ENCODE results near the gene DDIT4. TPM values are rescaled to one million over a fixed set of nuclear protein-coding genes. Genes with fewer than 3 reads are reported as not detected.
A peak's percentile ranks its signal among the peaks of the same experiment; 100 is the strongest.

DDIT4 gene
- total and polyA plus RNA-seq, 9 of the 15 experiments (the other 6 are each of a cell fraction or from before 2014, with no cell fraction given) = 8.2 to 675 (median 159) TPM

DNA sequence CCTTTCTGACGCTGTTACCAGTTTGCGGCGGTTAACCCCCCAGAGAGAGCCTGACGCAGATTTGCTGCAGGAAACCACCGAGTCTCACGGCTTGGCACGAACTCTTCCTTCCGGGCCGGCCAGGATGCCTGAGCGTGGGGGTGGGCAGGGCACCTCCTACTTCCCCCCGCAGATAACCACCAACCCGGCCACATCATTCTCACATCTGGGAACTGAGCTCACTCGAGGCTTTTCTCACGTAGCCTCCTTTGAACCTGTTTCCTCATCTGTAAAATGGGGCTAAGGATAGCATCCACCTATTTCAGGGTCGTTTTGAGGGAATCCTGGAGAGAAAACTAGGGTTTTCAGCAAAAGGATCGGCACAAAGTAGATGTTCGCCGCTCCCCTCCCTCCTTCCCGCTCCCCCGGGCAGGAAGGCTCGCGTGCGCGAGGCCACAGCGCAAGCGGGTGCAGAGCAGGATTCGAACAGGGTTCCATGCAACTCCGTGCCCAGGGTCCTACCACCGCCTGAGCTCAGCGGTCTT is 23.6 kb downstream of the DDIT4 start (continued):
- TF ChIP-seq, protein P1, sequence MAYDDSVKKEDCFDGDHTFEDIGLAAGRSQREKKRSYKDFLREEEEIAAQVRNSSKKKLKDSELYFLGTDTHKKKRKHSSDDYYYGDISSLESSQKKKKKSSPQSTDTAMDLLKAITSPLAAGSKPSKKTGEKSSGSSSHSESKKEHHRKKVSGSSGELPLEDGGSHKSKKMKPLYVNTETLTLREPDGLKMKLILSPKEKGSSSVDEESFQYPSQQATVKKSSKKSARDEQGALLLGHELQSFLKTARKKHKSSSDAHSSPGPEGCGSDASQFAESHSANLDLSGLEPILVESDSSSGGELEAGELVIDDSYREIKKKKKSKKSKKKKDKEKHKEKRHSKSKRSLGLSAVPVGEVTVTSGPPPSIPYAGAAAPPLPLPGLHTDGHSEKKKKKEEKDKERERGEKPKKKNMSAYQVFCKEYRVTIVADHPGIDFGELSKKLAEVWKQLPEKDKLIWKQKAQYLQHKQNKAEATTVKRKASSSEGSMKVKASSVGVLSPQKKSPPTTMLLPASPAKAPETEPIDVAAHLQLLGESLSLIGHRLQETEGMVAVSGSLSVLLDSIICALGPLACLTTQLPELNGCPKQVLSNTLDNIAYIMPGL (CRISPR knock-in tag; IDR thresholded peaks at IDR 0.05) = peak; percentile 66; the same call in 1 of the 2 replicates
- TF ChIP-seq, protein P2, sequence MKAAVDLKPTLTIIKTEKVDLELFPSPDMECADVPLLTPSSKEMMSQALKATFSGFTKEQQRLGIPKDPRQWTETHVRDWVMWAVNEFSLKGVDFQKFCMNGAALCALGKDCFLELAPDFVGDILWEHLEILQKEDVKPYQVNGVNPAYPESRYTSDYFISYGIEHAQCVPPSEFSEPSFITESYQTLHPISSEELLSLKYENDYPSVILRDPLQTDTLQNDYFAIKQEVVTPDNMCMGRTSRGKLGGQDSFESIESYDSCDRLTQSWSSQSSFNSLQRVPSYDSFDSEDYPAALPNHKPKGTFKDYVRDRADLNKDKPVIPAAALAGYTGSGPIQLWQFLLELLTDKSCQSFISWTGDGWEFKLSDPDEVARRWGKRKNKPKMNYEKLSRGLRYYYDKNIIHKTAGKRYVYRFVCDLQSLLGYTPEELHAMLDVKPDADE (conservative IDR thresholded peaks at IDR 0.05; ENCODE audit: control insufficient read depth, low read depth, low read length) = no peak; the same call in 1 of the 2 replicates
- TF ChIP-seq, protein P3, sequence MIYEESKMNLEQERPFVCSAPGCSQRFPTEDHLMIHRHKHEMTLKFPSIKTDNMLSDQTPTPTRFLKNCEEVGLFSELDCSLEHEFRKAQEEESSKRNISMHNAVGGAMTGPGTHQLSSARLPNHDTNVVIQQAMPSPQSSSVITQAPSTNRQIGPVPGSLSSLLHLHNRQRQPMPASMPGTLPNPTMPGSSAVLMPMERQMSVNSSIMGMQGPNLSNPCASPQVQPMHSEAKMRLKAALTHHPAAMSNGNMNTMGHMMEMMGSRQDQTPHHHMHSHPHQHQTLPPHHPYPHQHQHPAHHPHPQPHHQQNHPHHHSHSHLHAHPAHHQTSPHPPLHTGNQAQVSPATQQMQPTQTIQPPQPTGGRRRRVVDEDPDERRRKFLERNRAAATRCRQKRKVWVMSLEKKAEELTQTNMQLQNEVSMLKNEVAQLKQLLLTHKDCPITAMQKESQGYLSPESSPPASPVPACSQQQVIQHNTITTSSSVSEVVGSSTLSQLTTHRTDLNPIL (CRISPR knock-in tag; IDR thresholded peaks at IDR 0.05) = peak; percentile 55; the same call in 1 of the 2 replicates
- peak; percentile 74; the same call in 1 of the 2 replicates for TF ChIP-seq BACH1 (tag; IDR thresholded peaks at IDR 0.05)
- TF ChIP-seq ZZZ3 (IDR thresholded peaks at IDR 0.05) = no peak
- peak; percentile 95 for TF ChIP-seq LCOR (CRISPR knock-in tag; IDR thresholded peaks at IDR 0.05)
- 0 out of 2 replicates have a peak, but pooled peaks have one; percentile 9 for TF ChIP-seq ARID2 (IDR thresholded peaks at IDR 0.05)
- TF ChIP-seq, protein P4, sequence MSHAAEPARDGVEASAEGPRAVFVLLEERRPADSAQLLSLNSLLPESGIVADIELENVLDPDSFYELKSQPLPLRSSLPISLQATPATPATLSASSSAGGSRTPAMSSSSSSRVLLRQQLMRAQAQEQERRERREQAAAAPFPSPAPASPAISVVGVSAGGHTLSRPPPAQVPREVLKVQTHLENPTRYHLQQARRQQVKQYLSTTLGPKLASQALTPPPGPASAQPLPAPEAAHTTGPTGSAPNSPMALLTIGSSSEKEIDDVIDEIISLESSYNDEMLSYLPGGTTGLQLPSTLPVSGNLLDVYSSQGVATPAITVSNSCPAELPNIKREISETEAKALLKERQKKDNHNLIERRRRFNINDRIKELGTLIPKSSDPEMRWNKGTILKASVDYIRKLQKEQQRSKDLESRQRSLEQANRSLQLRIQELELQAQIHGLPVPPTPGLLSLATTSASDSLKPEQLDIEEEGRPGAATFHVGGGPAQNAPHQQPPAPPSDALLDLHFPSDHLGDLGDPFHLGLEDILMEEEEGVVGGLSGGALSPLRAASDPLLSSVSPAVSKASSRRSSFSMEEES (CRISPR knock-in tag; IDR thresholded peaks at IDR 0.05) = peak; percentile 12; the same call in 1 of the 2 replicates
- TF ChIP-seq CSDE1 (IDR thresholded peaks at IDR 0.05) = no peak
- TF ChIP-seq HCFC1 (IDR thresholded peaks at IDR 0.05; ENCODE audit: low read depth, low read length) = no peak
- TF ChIP-seq ZNF764 (CRISPR knock-in tag; IDR thresholded peaks at IDR 0.05; ENCODE audit: low read depth) = no peak
- TF ChIP-seq, protein P5, sequence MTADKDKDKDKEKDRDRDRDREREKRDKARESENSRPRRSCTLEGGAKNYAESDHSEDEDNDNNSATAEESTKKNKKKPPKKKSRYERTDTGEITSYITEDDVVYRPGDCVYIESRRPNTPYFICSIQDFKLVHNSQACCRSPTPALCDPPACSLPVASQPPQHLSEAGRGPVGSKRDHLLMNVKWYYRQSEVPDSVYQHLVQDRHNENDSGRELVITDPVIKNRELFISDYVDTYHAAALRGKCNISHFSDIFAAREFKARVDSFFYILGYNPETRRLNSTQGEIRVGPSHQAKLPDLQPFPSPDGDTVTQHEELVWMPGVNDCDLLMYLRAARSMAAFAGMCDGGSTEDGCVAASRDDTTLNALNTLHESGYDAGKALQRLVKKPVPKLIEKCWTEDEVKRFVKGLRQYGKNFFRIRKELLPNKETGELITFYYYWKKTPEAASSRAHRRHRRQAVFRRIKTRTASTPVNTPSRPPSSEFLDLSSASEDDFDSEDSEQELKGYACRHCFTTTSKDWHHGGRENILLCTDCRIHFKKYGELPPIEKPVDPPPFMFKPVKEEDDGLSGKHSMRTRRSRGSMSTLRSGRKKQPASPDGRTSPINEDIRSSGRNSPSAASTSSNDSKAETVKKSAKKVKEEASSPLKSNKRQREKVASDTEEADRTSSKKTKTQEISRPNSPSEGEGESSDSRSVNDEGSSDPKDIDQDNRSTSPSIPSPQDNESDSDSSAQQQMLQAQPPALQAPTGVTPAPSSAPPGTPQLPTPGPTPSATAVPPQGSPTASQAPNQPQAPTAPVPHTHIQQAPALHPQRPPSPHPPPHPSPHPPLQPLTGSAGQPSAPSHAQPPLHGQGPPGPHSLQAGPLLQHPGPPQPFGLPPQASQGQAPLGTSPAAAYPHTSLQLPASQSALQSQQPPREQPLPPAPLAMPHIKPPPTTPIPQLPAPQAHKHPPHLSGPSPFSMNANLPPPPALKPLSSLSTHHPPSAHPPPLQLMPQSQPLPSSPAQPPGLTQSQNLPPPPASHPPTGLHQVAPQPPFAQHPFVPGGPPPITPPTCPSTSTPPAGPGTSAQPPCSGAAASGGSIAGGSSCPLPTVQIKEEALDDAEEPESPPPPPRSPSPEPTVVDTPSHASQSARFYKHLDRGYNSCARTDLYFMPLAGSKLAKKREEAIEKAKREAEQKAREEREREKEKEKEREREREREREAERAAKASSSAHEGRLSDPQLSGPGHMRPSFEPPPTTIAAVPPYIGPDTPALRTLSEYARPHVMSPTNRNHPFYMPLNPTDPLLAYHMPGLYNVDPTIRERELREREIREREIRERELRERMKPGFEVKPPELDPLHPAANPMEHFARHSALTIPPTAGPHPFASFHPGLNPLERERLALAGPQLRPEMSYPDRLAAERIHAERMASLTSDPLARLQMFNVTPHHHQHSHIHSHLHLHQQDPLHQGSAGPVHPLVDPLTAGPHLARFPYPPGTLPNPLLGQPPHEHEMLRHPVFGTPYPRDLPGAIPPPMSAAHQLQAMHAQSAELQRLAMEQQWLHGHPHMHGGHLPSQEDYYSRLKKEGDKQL (CRISPR knock-in tag; IDR thresholded peaks at IDR 0.05; ENCODE audit: borderline replicate concordance) = 0 out of 2 replicates have a peak, but pooled peaks have one; percentile 90
